Measurements from ENCODE around the gene CSNK1E. TPM values are rescaled to one million over a fixed set of nuclear protein-coding genes. Genes with fewer than 3 reads are reported as not detected.
A peak's percentile ranks its signal among the peaks of the same experiment; 100 is the strongest.

The CSNK1E gene
- total and polyA plus RNA-seq, 2 of the 8 experiments (the other 6 are each of a cell fraction or from before 2014, with no cell fraction given), result 247 to 263 TPM

- no peak overlapping the region for H2BK120ac ChIP-seq (replicated peaks; ENCODE audit: low read depth, low read length)
- H2BK12ac ChIP-seq (ENCODE audit: low read depth, low read length), result no peak overlapping the region
- FAIRE-seq, result no peak
- H2BK20ac ChIP-seq (ENCODE audit: low read length), result no peak overlapping the region
- H3K4me3 ChIP-seq (ENCODE audit: extremely low read depth in 1 of 4, insufficient read depth in 2 of 4, low read depth in 3 of 4, low read length in 4 of 4), result no peak overlapping the region
- H3K23ac ChIP-seq (ENCODE audit: insufficient read length), result no peak overlapping the region
- CTCF ChIA-PET (ENCODE audit: partially characterized antibody), result interaction anchor here (1.2 to 4.4 kb wide), 4 partner anchors 13 to 260 kb away, joined by 4 to 24 read pairs (median 6); no protein-coding TSS in a partner anchor
- H3K79me2 ChIP-seq (ENCODE audit: control insufficient read depth in 1 of 2, insufficient read depth in 2 of 2, low read length in 2 of 2), result peaks cover 76 to 97% of the 10 kb centered on the region in 2 experiments
- no peak overlapping the region for H4K5ac ChIP-seq (ENCODE audit: insufficient read length, low read depth, low read length)
- no peak overlapping the region for H4K8ac ChIP-seq (ENCODE audit: extremely low read depth, insufficient read depth, low read length)
- H3K27ac ChIP-seq (ENCODE audit: low read depth, low read length), result no peak overlapping the region
- DNase-seq (ENCODE audit: low read depth in 1 of 2, low spot score in 2 of 2), result no peak
- no peak overlapping the region for H2BK15ac ChIP-seq (ENCODE audit: low read length)
- no peak overlapping the region; a peak in 1 of 4 replicates for H3K4me2 ChIP-seq (ENCODE audit: insufficient read depth in 1 of 2, low read depth in 2 of 2, low read length in 2 of 2)
- H4K20me1 ChIP-seq (replicated peaks in 1 of 2; ENCODE audit: control insufficient read depth in 1 of 2, insufficient read depth in 2 of 2, low read length in 2 of 2), result peaks cover 59 to 69% of the 10 kb centered on the region in 2 experiments
- POLR2A ChIA-PET (ENCODE audit: partially characterized antibody), result interaction anchor here (1.0 to 7.6 kb wide), 7 partner anchors 9 to 37 kb away, joined by 4 to 77 read pairs (median 5); no protein-coding TSS in a partner anchor
- peak overlapping the region; percentile 59; the same call in 1 of the 2 replicates for H2AK5ac ChIP-seq (ENCODE audit: low read depth, low read length)
- H3K36me3 ChIP-seq (ENCODE audit: control insufficient read depth in 2 of 4, insufficient read depth in 4 of 4, low read length in 3 of 4), result peaks cover 19 to 65% (median 26%) of the 10 kb centered on the region in 4 experiments; a peak in 6 of 8 replicates
- H3K14ac ChIP-seq (ENCODE audit: insufficient read length), result no peak overlapping the region
- peaks cover 6% of the 10 kb centered on the region; the same call in 1 of the 2 replicates for H3K23me2 ChIP-seq (ENCODE audit: low read depth, low read length)
- H3K27me3 ChIP-seq (replicated peaks in 1 of 4; ENCODE audit: control insufficient read depth in 3 of 4, extremely low read depth in 1 of 4, insufficient read depth in 3 of 4, low read length in 3 of 4), result no peaks in the 10 kb centered on the region
- WGBS, 2 experiments (ENCODE audit: extremely low coverage in 1 of 2, insufficient coverage in 1 of 2, insufficient read length in 1 of 2, insufficient replicate concordance in 2 of 2, low coverage in 1 of 2, low lambda C conversion rate in 2 of 2, missing lambda C conversion rate in 1 of 2), result 96% methylated on average over 7 of the region's 7 CpGs; no CpG with 5 or more reads in 1 of the 2 experiments
- peaks cover 29% of the 10 kb centered on the region for H3K79me1 ChIP-seq (ENCODE audit: low read depth, low read length)
- no peak overlapping the region for H3K56ac ChIP-seq (replicated peaks; ENCODE audit: insufficient read length, low read depth, low read length)
- H3K18ac ChIP-seq (ENCODE audit: extremely low read depth, low read length), result peak overlapping the region; percentile 11; the same call in 1 of the 2 replicates
- no peak overlapping the region for H3K9ac ChIP-seq (replicated peaks in 1 of 4; ENCODE audit: extremely low read depth in 1 of 4, low read depth in 3 of 4, low read length in 3 of 4)
- no peaks in the 10 kb centered on the region for H3K9me3 ChIP-seq (ENCODE audit: insufficient read depth in 2 of 2, low read depth in 1 of 2, low read length in 1 of 2)
- no peak overlapping the region for H3K4ac ChIP-seq (replicated peaks; ENCODE audit: insufficient read length, low read depth, low read length)
- peak overlapping the region; percentile 72; the same call in 1 of the 2 replicates for H2BK5ac ChIP-seq (ENCODE audit: low read depth, low read length)
- H4K91ac ChIP-seq (replicated peaks; ENCODE audit: insufficient read length, low read length), result peak overlapping the region; percentile 20
- H2AFZ ChIP-seq (ENCODE audit: low read length), result no peak overlapping the region
- H3K4me1 ChIP-seq (replicated peaks in 1 of 4; ENCODE audit: control insufficient read depth in 3 of 4, insufficient read depth in 4 of 4, low read length in 3 of 4), result peaks cover 7 to 35% (median 26%) of the 10 kb centered on the region in 4 experiments
- TF ChIP-seq CHD2 (IDR thresholded peaks at IDR 0.05; ENCODE audit: low read length), result no peak
- TF ChIP-seq RFX5 (IDR thresholded peaks at IDR 0.05; ENCODE audit: borderline replicate concordance, low read depth, low read length), result no peak
- TF ChIP-seq MAFK (IDR thresholded peaks at IDR 0.05; ENCODE audit: low read depth, low read length), result no peak
- no peak for TF ChIP-seq SP4 (IDR thresholded peaks at IDR 0.05; ENCODE audit: low read length)
- TF ChIP-seq SAP30 (IDR thresholded peaks at IDR 0.05; ENCODE audit: insufficient read depth, insufficient replicate concordance, low read length), result no peak
- no peak for TF ChIP-seq BRCA1 (IDR thresholded peaks at IDR 0.05; ENCODE audit: low read depth, low read length)
- TF ChIP-seq RBBP5 (IDR thresholded peaks at IDR 0.05; ENCODE audit: borderline replicate concordance, low read depth, low read length), result no peak
- TF ChIP-seq JUN (IDR thresholded peaks at IDR 0.05; ENCODE audit: low read depth, low read length), result no peak
- TF ChIP-seq CREB1 (IDR thresholded peaks at IDR 0.05), result no peak
- TF ChIP-seq POU5F1 (IDR thresholded peaks at IDR 0.05; ENCODE audit: low read depth, low read length), result no peak
- TF ChIP-seq CTCF (IDR thresholded peaks at IDR 0.05; ENCODE audit: control extremely low read depth in 1 of 3, insufficient read depth in 1 of 3, low read depth in 1 of 3, low read length in 3 of 3), result no peak
Observed at GRCh38 chr22:38312261-38312800, 4.9 kb downstream of the CSNK1E start.

Measured in H1 (cell line).